SH-SY5Y (cell line): ENCODE measurements around the gene BRMS1L.

Experiments
- GATA2 ChIP-seq: IDR thresholded peaks from 2 replicates; pipeline ENCODE4 v1.6.1; 2011; ENCODE audit warnings: mild to moderate bottlenecking, low read depth, low read length
- GATA3 ChIP-seq: IDR thresholded peaks from 2 replicates; pipeline ENCODE4 v1.6.1; 2011; ENCODE audit warnings: low read depth, mild to moderate bottlenecking, low read length, moderate library complexity

GRCh38 chr14:35809597-35809996, 16.5 kb upstream of the BRMS1L start:
- TF ChIP-seq GATA2 (no peak), GATA3 (no peak)
